ENCODE data around the gene SPDYE6.
"Not testable (repeated sequence)": the region's sequence is repeated elsewhere in the genome, so short reads cannot be mapped to it uniquely, and the experiment has no call there.

The SPDYE6 gene

GRCh38 chr7:102356344-102356743 lies at the start of gene SPDYE6:
TSS of gene SPDYE6 (minus strand) at chr7:102356444. CDS start at chr7:102356023, 421 bp downstream.
- not testable (repeated sequence) for DNase-seq (ENCODE audit: low read depth in 2 of 2)

DNA sequence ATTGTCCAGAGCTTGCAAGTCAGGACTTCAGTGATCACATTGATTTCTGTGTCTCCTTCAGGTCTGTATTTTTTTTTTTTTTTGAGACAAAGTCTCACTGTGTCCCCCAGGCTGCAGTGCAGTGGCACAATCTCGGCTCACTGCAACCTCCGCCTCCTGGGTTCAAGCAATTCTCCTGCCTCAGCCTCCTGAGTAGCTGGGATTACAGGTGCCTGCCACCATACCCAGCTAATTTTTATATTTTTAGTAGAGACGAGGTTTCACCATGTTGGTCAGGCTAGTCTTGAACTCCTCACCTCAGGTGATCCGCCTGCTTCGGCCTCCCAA lies 48.6 kb upstream of the SPDYE6 start:
- DNase-seq (ENCODE audit: low read depth in 2 of 2) = not testable (repeated sequence)

DNA sequence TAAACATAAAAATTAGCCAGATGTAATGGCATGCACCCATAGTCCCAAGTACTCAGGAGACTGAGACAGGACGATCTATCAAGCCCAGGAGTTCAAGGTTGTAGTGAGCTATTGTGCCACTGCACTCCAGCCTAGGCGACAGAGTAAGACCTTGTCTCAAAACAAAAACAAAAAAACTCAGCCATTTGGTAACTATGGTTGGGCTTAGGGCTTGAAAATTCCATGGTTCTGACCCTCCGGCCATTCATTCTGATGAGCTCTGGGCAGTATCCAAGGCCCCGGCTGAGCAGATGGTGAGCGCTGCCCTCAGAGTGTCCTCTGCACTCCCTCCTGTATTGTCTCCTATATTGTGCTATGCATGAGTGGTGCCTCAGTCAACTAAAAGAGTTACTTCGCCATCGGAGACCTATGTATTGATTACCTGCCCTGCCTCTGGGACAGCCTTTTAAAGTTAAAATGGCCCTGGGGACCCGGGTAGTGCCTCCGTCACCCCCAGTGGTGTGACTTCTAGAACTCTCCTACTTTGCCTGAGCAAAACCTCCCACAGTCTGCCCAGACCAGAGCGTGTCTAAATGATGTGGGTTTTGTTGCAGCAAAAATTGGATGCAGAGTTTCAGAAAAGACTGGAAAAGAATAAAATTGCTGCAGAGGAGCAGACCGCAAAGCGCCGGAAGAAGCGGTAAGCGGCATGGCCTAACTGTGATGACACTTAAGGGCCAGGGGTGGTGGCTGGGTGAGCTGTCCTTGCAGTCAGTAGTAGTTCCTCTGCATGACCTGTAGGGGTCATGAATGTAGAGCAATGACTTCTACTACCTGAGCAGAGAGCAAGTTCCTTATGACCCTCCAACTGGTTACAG lies 48.0 kb upstream of the SPDYE6 start:
- no peak for DNase-seq (ENCODE audit: low read depth in 2 of 2)

DNA sequence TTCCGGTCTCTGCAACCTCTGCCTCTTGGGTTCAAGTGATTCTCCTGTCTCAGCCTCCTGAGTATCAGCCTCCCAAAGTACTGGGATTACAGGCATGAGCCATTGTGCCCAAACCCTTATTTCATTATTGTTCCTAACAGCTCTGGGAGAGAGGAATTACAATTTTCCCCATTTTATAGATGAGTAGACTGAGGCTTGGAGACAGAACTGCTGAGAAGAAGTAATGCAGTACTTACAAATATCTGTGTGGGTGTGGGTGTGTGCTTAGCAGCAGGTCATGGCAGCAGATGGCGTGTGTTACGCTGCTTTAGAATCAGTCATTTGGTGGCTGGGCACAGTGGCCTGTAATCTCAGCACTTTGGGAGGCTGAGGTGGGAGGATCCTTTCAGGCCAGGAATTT lies 47.3 kb upstream of the SPDYE6 start:
- no peak for DNase-seq (ENCODE audit: low read depth in 2 of 2)

DNA sequence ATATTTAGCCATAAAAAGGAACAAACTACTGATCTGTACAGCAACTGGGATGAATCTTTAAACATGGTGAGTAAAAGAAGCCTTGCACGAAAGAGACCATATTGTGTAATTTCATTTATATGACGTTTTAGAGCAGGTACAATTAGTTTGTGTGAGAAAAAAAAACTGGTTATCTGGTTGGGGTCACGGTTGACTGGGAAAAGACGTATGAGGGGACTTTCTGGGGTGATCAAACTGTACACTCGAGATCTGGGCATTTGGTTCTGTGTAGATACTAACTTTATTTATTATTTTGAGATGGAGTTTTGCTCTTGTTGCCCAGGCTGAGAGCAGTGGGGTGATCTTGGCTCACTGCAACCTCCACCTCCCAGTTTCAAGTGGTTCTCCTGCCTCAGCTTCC lies 44.1 kb upstream of the SPDYE6 start:
- DNase-seq (ENCODE audit: low read depth in 2 of 2) = no peak

GRCh38 chr7:102398543-102398942 lies 42.3 kb upstream of the SPDYE6 start:
- DNase-seq (ENCODE audit: low read depth in 2 of 2) = no peak

DNA sequence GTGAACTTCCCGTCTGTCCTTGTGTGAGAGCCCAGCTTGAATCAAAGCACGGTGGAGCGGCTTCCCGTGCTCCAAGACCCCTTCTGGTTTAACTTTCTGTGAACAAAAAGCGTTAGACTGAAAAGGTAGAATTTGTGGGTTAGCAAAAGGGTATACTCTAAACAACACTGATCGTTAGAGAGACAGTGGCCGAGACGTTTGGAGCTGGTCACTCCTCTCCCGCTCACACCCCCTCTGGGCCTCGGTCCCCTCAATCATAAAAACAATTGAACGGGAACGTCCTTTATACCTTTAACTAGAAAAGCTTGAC lies 40.4 kb upstream of the SPDYE6 start:
- no peak for DNase-seq (ENCODE audit: low read depth in 2 of 2)

DNA sequence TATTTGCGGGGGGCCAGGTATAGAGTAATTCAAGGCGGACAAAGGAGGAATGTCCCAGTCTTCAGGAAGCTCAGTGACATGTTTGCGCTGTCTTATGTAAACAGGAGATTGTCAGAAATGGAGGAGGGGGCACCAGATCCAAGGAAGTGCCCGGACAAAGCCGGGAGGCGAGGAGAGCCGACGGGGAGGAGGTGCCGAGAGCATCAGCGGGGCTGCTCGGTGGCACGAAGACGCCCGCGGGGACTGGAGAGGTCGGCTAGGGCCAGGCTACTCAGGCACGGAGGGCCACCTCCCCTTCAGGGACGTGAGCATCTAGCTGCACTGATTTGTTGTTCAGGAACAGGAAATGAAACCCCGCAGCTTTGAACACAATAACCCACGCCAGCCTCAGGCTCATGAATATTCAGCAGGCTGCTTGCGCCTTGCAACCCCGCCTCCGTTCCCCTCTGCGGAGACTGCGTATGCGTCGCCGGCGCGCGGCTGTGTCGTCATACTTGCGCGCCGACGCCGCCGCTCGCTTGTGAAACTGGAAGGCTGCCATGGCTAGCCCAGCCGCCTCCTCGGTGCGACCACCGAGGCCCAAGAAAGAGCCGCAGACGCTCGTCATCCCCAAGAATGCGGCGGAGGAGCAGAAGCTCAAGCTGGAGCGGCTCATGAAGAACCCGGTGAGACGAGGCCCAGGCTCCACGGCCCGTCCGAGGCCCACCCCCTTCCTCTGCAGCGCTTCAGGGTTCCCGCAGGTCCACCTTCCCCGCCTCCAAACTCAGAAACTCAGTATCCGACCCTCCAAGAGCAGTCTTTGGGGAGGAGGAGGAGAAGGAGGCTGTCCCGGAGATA lies 39.8 kb upstream of the SPDYE6 start, which contains the start of gene PRKRIP1:
TSS of gene PRKRIP1 (plus strand) at position 491 of the 837 bp plus-strand sequence. CDS start at position 540, 49 bp downstream.
- peak; percentile 71 to 81 for DNase-seq (ENCODE audit: low read depth in 2 of 2)

DNA sequence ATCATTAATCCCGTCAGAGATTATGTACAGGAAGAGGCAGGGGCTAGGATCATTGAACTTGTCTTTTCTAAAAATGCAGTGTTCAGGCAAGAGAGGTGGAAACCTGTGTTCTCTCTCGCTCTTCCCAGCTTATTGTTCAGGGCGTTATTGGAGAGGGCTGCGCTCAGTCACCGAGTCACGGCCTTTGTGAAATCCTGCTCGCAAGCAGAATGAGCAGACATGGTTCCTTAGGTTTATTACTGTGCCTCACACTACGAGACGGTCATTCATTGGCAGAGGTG lies 39.3 kb upstream of the SPDYE6 start:
- no peak for DNase-seq (ENCODE audit: low read depth in 2 of 2)

DNA sequence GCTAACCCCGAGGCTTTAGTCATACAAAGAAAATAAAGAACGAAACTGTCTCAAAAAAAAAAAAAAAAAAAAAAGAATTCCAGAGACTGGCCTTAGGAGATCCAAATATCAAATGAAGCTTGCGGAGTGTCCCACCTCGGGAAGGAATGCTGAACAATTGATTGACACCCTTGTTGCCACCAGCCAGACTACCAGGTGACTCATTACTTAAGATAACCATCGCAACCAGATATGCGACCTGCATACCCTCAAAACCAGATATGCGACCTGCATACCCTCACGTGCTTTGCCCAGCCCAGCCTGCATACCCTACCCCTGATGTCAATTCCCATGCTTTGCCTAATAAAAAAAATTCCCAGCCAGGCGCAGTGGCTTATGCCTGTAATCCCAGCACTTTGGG lies 37.2 kb upstream of the SPDYE6 start:
- DNase-seq (ENCODE audit: low read depth in 2 of 2) = no peak

- DNase-seq (ENCODE audit: low read depth in 2 of 2) = no peak
These were observed 36.1 kb upstream of the SPDYE6 start for GRCh38 chr7:102392330-102392729.

DNA sequence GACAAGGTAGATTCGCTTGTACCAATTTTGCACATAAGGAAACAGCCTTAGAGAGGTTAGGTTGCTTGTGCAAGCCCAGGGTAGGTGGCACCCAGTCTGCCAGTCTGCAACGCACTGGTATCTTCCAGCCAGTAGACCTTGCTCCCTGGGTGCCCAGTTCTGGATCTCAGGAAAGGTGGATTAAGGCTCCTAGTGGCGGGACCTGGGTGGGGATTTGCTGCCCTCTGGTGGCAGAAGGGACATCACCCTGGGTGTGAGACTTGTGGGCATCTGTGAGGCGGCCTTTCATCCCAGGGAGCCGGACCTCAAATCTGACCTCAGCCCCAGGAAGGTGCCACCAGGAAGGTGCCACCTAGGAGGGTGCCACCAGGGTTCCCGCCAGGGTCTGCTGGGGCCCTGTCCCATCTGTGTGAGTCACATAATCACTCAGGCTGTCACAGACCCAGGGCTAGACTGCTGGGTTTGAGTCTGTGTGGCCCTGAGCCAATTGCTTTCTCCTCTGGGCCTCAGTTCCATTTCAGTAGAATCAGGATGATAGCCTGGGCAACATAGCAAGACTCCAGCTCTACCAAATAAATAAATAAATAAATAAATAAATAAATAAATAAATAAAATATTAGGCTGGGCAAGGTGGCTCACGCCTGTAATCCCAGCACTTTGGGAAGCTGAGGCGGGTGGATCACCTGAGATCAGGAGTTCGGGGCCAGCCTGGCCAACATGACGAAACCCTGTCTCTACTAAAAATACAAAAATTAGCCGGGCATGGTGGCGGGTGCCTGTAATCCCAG lies 34.6 kb upstream of the SPDYE6 start:
- DNase-seq (ENCODE audit: low read depth in 2 of 2) = peak; percentile 35 to 45

GRCh38 chr7:102389810-102390209 lies 33.6 kb upstream of the SPDYE6 start:
- DNase-seq (ENCODE audit: low read depth in 2 of 2) = no peak

DNA sequence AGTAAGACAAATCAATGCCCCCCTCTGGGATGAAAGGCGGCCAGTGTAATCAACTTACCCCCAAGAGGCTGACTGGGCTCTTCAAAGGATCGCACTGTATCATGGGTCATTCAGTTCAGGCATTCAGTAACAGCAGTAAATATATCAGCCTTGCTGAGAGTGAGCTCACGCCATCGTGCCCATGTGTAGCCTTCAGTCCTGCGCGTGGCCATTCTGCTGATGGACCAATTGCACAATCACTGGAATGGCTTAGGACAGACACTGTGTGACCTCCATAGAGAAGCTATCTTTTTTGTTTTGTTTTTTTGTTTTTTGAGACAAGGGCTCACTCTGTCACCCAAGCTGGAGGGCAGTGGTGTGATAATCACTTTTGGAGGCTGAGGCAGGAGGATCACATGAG lies 30.8 kb upstream of the SPDYE6 start:
- no peak for DNase-seq (ENCODE audit: low read depth in 2 of 2)

- not testable (repeated sequence) for DNase-seq (ENCODE audit: low read depth in 2 of 2)
These were observed 25.6 kb upstream of the SPDYE6 start for GRCh38 chr7:102381696-102382425.

GRCh38 chr7:102380837-102381236 lies 24.6 kb upstream of the SPDYE6 start:
- not testable (repeated sequence) for DNase-seq (ENCODE audit: low read depth in 2 of 2)

GRCh38 chr7:102376964-102377466 lies 20.8 kb upstream of the SPDYE6 start:
- no peak for DNase-seq (ENCODE audit: low read depth in 2 of 2)

DNA sequence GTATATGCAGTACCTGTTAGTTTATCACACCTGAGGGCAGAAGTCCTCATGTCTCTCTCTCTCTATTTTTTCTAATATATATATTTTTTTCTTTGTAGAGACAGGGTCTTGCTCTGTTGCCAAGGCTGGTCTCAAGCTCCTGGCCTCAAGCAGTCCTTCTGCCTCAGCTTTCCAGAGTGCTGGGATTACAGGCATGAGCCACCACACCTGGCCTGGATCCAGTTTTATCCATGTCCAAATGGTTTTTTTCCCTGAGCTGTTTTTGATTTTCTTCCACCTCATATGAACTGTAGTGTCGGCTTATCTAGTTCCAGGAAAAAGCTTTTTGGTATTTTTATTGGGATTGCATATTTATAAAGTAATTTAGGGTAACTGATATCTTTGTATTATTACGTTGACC lies 16.6 kb upstream of the SPDYE6 start:
- not testable (repeated sequence) for DNase-seq (ENCODE audit: low read depth in 2 of 2)

DNA sequence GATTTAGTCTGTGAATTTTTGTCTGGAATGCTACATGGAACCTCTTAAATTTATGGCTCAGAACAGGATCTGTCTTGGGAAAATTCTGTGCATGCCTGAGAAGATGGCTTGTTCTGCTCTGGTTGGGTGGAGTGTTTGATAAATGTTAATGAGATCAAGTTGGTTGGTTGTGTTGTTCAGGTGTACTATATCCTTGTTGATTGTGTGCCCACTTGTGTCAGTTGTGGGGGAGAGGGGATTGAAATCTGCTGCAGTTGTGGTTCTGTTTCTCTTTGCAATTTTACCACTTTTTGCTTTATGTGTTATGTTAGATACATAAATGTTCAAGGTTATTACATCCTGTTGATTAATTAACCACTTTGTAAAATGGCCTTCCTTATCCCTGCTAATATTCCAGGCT lies 13.8 kb upstream of the SPDYE6 start:
- not testable (repeated sequence) for DNase-seq (ENCODE audit: low read depth in 2 of 2)

DNA sequence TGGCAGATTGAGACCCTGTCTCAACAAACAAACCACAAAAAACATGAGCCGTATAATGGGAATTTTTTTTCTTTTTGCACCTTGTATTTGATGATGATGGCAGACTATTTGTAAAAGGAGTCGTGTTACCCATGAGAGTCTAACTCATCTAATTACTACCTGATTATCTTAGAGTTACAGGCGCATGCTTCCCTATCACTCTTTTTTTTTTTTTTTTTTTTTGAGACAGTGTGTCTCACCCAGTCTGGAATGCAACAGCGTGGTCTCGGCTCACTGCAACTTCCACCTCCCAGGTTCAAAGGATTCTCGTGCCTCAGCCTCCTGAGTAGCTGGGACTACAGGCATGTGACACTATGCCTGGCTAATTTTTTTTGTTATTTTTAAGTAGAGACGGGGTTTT lies 9.1 kb upstream of the SPDYE6 start:
- not testable (repeated sequence) for DNase-seq (ENCODE audit: low read depth in 2 of 2)

GRCh38 chr7:102364394-102364886 lies 8.2 kb upstream of the SPDYE6 start:
- DNase-seq (ENCODE audit: low read depth in 2 of 2) = not testable (repeated sequence)
